ENCODE measurements around the gene TMEM132D.

Gene TMEM132D

GRCh38 chr12:129371268-129371667, 532.6 kb downstream of the TMEM132D start:
- DNase-seq (ENCODE audit: low read depth in 3 of 3, low spot score in 1 of 3), result no peak

- no peak for DNase-seq (ENCODE audit: low read depth in 3 of 3, low spot score in 1 of 3)
Observed at GRCh38 chr12:129366656-129367055, 537.2 kb downstream of the TMEM132D start.

- DNase-seq (ENCODE audit: low read depth in 3 of 3, low spot score in 1 of 3), result no peak
Observed at GRCh38 chr12:129363041-129363440, 540.8 kb downstream of the TMEM132D start.

- DNase-seq (ENCODE audit: low read depth in 3 of 3, low spot score in 1 of 3), result no peak
Observed at GRCh38 chr12:129357233-129357632, 546.6 kb downstream of the TMEM132D start.

- DNase-seq (ENCODE audit: low read depth in 3 of 3, low spot score in 1 of 3), result no peak
Observed at GRCh38 chr12:129351481-129351880, 552.3 kb downstream of the TMEM132D start.

GRCh38 chr12:129339336-129339735, 564.5 kb downstream of the TMEM132D start:
- DNase-seq (ENCODE audit: low read depth in 3 of 3, low spot score in 1 of 3), result no peak

- DNase-seq (ENCODE audit: low read depth in 3 of 3, low spot score in 1 of 3), result no peak
Observed at GRCh38 chr12:129337413-129337812, 566.4 kb downstream of the TMEM132D start.

GRCh38 chr12:129335773-129336172, 568.1 kb downstream of the TMEM132D start:
- no peak for DNase-seq (ENCODE audit: low read depth in 3 of 3, low spot score in 1 of 3)

GRCh38 chr12:129332286-129332685, 571.5 kb downstream of the TMEM132D start:
- DNase-seq (ENCODE audit: low read depth in 3 of 3, low spot score in 1 of 3), result no peak

- no peak for DNase-seq (ENCODE audit: low read depth in 3 of 3, low spot score in 1 of 3)
Observed at GRCh38 chr12:129331356-129332085, 572.3 kb downstream of the TMEM132D start.

GRCh38 chr12:129328235-129328634, 575.6 kb downstream of the TMEM132D start:
- no peak for DNase-seq (ENCODE audit: low read depth in 3 of 3, low spot score in 1 of 3)

- no peak for DNase-seq (ENCODE audit: low read depth in 3 of 3, low spot score in 1 of 3)
Observed at GRCh38 chr12:129325566-129325965, 578.3 kb downstream of the TMEM132D start.

GRCh38 chr12:129312048-129312447, 591.8 kb downstream of the TMEM132D start:
- DNase-seq (ENCODE audit: low read depth in 3 of 3, low spot score in 1 of 3), result no peak

GRCh38 chr12:129310346-129310745, 593.5 kb downstream of the TMEM132D start:
- DNase-seq (ENCODE audit: low read depth in 3 of 3, low spot score in 1 of 3), result no peak

GRCh38 chr12:129305851-129306250, 598.0 kb downstream of the TMEM132D start:
- no peak for DNase-seq (ENCODE audit: low read depth in 3 of 3, low spot score in 1 of 3)

GRCh38 chr12:129304529-129304928, 599.3 kb downstream of the TMEM132D start:
- DNase-seq (ENCODE audit: low read depth in 3 of 3, low spot score in 1 of 3), result no peak

GRCh38 chr12:129300011-129300410, 603.8 kb downstream of the TMEM132D start:
- DNase-seq (ENCODE audit: low read depth in 3 of 3, low spot score in 1 of 3), result no peak

- DNase-seq (ENCODE audit: low read depth in 3 of 3, low spot score in 1 of 3), result no peak
Observed at GRCh38 chr12:129298921-129299320, 604.9 kb downstream of the TMEM132D start.

- DNase-seq (ENCODE audit: low read depth in 3 of 3, low spot score in 1 of 3), result no peak
Observed at GRCh38 chr12:129296671-129297070, 607.2 kb downstream of the TMEM132D start.

GRCh38 chr12:129294868-129295267, 609.0 kb downstream of the TMEM132D start:
- DNase-seq (ENCODE audit: low read depth in 3 of 3, low spot score in 1 of 3), result no peak

- DNase-seq (ENCODE audit: low read depth in 3 of 3, low spot score in 1 of 3), result no peak
Observed at GRCh38 chr12:129279771-129280170, 624.1 kb downstream of the TMEM132D start.

GRCh38 chr12:129276361-129277060, 627.3 kb downstream of the TMEM132D start:
- no peak for DNase-seq (ENCODE audit: low read depth in 3 of 3, low spot score in 1 of 3)
